Measurements from ENCODE around the gene C1orf198. TPM values are rescaled to one million over a fixed set of nuclear protein-coding genes. Genes with fewer than 3 reads are reported as not detected.

Gene C1orf198
- total RNA-seq, 1 donor from 2014 or later, result 48.5 TPM

GRCh38 chr1:230876660-230877059 lies 8.3 kb upstream of the C1orf198 start:
- Histone ChIP-seq H3K27me3 (no peaks in the 10 kb centered on the region), H3K4me2 (no peak overlapping the region), H3K4me1 (peaks cover 16% of the 10 kb centered on the region), H3K36me3 (no peaks in the 10 kb centered on the region), H3K9ac (no peak overlapping the region), H3K9me3 (ENCODE audit: low read depth) (no peaks in the 10 kb centered on the region), H4K20me1 (ENCODE audit: low read depth) (no peaks in the 10 kb centered on the region), H3F3A (ENCODE audit: low read depth) (no peaks in the 10 kb centered on the region), H3K4me3 (no peak overlapping the region), H3K27ac (no peak overlapping the region), H2AFZ (replicated peaks) (no peak overlapping the region), H3K79me2 (ENCODE audit: low read depth) (no peaks in the 10 kb centered on the region)
- peaks cover 34% of the 10 kb centered on the region for H3K4me1 Mint-ChIP-seq
- no peak overlapping the region for H3K27ac Mint-ChIP-seq
- no peak for DNase-seq (ENCODE audit: low spot score)
- no peaks in the 10 kb centered on the region for H3K9me3 Mint-ChIP-seq
- peaks cover 6% of the 10 kb centered on the region for H3K36me3 Mint-ChIP-seq
- peaks cover 15% of the 10 kb centered on the region for H3K27me3 Mint-ChIP-seq (ENCODE audit: insufficient read depth, low read depth)
- TF ChIP-seq CTCF (IDR thresholded peaks at IDR 0.05) (no peak), EZH2phosphoT487 (IDR thresholded peaks at IDR 0.05) (no peak), EZH2 (IDR thresholded peaks at IDR 0.05) (no peak)
- no peak overlapping the region for H3K4me3 Mint-ChIP-seq

DNA sequence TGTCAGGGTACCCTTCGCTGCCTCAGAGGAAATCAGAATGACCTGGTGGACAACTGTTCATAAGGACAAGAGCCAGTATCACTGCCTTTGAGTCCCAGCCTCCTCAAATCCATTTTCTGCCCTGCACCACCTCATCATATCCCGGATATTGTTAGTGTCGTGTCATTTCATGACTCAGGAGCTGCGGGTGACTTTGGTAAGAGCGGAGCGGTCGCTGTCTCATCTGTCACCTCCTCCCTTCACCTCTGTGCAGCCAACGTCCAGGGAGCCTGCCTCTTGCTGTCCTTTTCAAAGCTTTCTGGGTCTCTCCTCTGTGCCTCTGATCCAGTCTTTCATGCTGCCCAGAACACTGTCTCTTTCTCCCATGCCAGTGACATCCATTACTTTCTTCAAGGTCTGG lies 7.0 kb upstream of the C1orf198 start:
- Mint-ChIP-seq H3K4me3 (no peak overlapping the region), H3K27me3 (ENCODE audit: insufficient read depth, low read depth) (peaks cover 6% of the 10 kb centered on the region), H3K9me3 (no peaks in the 10 kb centered on the region), H3K27ac (no peak overlapping the region), H3K4me1 (peaks cover 24% of the 10 kb centered on the region), H3K36me3 (peaks cover 6% of the 10 kb centered on the region)
- no peak overlapping the region for H2AFZ ChIP-seq (replicated peaks)
- no peaks in the 10 kb centered on the region for H3K9me3 ChIP-seq (ENCODE audit: low read depth)
- no peaks in the 10 kb centered on the region for H4K20me1 ChIP-seq (ENCODE audit: low read depth)
- H3K36me3 ChIP-seq, result no peaks in the 10 kb centered on the region
- H3K27ac ChIP-seq, result no peak overlapping the region
- no peaks in the 10 kb centered on the region for H3K79me2 ChIP-seq (ENCODE audit: low read depth)
- DNase-seq (ENCODE audit: low spot score), result no peak
- H3K4me3 ChIP-seq, result no peak overlapping the region
- H3K9ac ChIP-seq, result no peak overlapping the region
- H3F3A ChIP-seq (ENCODE audit: low read depth), result no peaks in the 10 kb centered on the region
- peaks cover 16% of the 10 kb centered on the region for H3K4me1 ChIP-seq
- no peaks in the 10 kb centered on the region for H3K27me3 ChIP-seq
- H3K4me2 ChIP-seq, result no peak overlapping the region
- no peak for TF ChIP-seq EZH2 (IDR thresholded peaks at IDR 0.05)
- no peak for TF ChIP-seq CTCF (IDR thresholded peaks at IDR 0.05)
- no peak for TF ChIP-seq EZH2phosphoT487 (IDR thresholded peaks at IDR 0.05)

GRCh38 chr1:230870916-230871315 lies 2.6 kb upstream of the C1orf198 start:
- Mint-ChIP-seq H3K9me3 (no peaks in the 10 kb centered on the region), H3K4me3 (no peak overlapping the region), H3K36me3 (peaks cover 10% of the 10 kb centered on the region), H3K4me1 (peaks cover 31% of the 10 kb centered on the region), H3K27ac (no peak overlapping the region), H3K27me3 (ENCODE audit: insufficient read depth, low read depth) (no peaks in the 10 kb centered on the region)
- no peak overlapping the region for H3K4me3 ChIP-seq
- peaks cover 23% of the 10 kb centered on the region for H3K79me2 ChIP-seq (ENCODE audit: low read depth)
- H3K36me3 ChIP-seq, result no peaks in the 10 kb centered on the region
- no peak overlapping the region for H3K27ac ChIP-seq
- no peak overlapping the region for H3K9ac ChIP-seq
- peaks cover 10% of the 10 kb centered on the region for H3F3A ChIP-seq (ENCODE audit: low read depth)
- peaks cover 30% of the 10 kb centered on the region for H3K4me1 ChIP-seq
- no peak for DNase-seq (ENCODE audit: low spot score)
- no peak overlapping the region for H2AFZ ChIP-seq (replicated peaks)
- no peaks in the 10 kb centered on the region for H3K9me3 ChIP-seq (ENCODE audit: low read depth)
- H4K20me1 ChIP-seq (ENCODE audit: low read depth), result peaks cover 17% of the 10 kb centered on the region
- no peak overlapping the region for H3K4me2 ChIP-seq
- TF ChIP-seq CTCF (IDR thresholded peaks at IDR 0.05), result no peak
- no peak for TF ChIP-seq EZH2 (IDR thresholded peaks at IDR 0.05)
- no peak for TF ChIP-seq EZH2phosphoT487 (IDR thresholded peaks at IDR 0.05)
- no peaks in the 10 kb centered on the region for H3K27me3 ChIP-seq

Data from neural progenitor cell (in vitro differentiated cells).